ENCODE data around the gene BEX3. TPM values are rescaled to one million over a fixed set of nuclear protein-coding genes. Genes with fewer than 3 reads are reported as not detected.

The BEX3 gene
- total and polyA plus RNA-seq, 3 experiments from 2014 or later, result 9.5 to 33.7 (median 10.6) TPM

DNA sequence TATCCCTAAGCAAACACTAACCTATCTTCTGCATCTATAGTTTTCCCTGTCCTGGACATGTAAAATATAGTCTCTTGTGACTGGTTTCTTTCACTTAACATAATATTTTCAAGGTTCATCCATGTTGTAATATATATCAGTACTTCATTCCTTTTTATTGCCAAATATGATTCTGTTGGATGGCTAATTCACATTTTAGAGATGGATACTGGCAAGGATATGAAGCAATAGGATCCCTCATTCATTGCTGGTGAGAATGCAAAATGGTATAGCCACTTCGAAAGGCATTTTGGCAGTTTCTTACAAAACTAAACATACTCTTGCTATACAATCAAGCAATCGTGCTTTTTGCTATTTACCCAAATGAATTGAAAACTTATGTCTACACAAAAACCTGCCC lies 13.3 kb upstream of the BEX3 start:
- no peaks in the 10 kb centered on the region for H3K27me3 ChIP-seq (ENCODE audit: insufficient read depth, low read length, poor library complexity, severe bottlenecking)
- no peak overlapping the region for H3K4me3 Mint-ChIP-seq
- H3K27ac ChIP-seq (ENCODE audit: low read depth, low read length), result no peak overlapping the region
- H3K36me3 Mint-ChIP-seq, result no peaks in the 10 kb centered on the region
- H3K27ac Mint-ChIP-seq, result no peak overlapping the region
- H3K4me1 ChIP-seq (ENCODE audit: insufficient read depth, low read length), result no peaks in the 10 kb centered on the region
- ChIA-PET CTCF (no interaction called here), POLR2A (no interaction called here)
- no peak for DNase-seq
- no peaks in the 10 kb centered on the region for H3K36me3 ChIP-seq (ENCODE audit: insufficient read depth, low read length)
- H3K4me3 ChIP-seq (ENCODE audit: low read length), result no peak overlapping the region
- H3K4me1 Mint-ChIP-seq, result no peaks in the 10 kb centered on the region
- H3K9me3 ChIP-seq (ENCODE audit: low read length), result no peaks in the 10 kb centered on the region
- H3K9me3 Mint-ChIP-seq, result no peaks in the 10 kb centered on the region
- H3K27me3 Mint-ChIP-seq, result peaks cover 4% of the 10 kb centered on the region in 2 donors

DNA sequence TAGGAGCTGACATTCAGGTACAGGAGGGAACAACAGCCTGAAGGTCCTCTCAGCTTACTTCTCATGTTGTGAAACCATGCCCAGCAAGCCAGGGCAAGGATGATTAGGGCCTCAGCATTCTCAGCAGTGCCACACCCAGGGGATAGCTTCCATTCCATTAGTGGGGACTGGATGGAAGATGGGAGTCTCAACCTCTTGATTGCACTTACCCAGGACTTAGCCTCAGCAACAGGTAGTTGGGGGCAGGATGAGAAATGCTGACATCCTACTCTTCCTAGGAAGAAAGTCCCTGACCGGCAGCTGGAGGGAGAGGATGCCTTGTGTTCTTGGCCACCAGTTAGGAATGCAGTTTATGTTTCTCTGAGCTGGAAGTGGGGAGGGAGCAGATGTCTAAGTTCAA lies 8.8 kb upstream of the BEX3 start:
- Histone ChIP-seq H3K4me3 (ENCODE audit: low read length) (no peak overlapping the region), H3K27me3 (ENCODE audit: insufficient read depth, low read length, poor library complexity, severe bottlenecking) (no peaks in the 10 kb centered on the region), H3K4me1 (ENCODE audit: insufficient read depth, low read length) (no peaks in the 10 kb centered on the region), H3K27ac (ENCODE audit: low read depth, low read length) (no peak overlapping the region), H3K9me3 (ENCODE audit: low read length) (no peaks in the 10 kb centered on the region), H3K36me3 (ENCODE audit: insufficient read depth, low read length) (no peaks in the 10 kb centered on the region)
- no peak overlapping the region for H3K27ac Mint-ChIP-seq
- no peak overlapping the region for H3K4me3 Mint-ChIP-seq
- H3K27me3 Mint-ChIP-seq, result peaks cover 4 to 11% of the 10 kb centered on the region in 2 donors
- no peak for DNase-seq
- H3K36me3 Mint-ChIP-seq, result no peaks in the 10 kb centered on the region
- ChIA-PET CTCF (no interaction called here), POLR2A (no interaction called here)
- H3K9me3 Mint-ChIP-seq, result no peaks in the 10 kb centered on the region
- H3K4me1 Mint-ChIP-seq, result no peaks in the 10 kb centered on the region

DNA sequence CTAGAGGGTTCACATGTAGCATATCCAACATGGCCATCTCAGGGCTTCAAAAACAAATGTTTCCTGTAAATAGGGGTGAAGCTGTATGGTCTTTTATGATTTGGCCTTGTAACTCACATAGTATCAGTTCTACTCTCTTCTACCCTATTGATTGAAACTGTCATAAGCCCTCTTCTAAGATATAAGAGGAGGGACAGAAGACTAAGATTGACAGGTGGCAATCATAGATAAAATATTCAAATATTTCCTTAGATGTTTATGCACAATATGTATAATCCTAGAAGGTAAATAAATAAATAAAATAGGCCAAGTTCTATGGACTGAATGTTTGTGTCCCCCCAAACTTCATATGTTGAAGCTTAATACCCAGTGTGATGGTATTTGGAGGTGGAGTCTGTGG lies 6.9 kb upstream of the BEX3 start:
- Mint-ChIP-seq H3K27me3 (peaks cover 4 to 11% of the 10 kb centered on the region in 2 donors), H3K4me3 (no peak overlapping the region), H3K9me3 (no peaks in the 10 kb centered on the region), H3K27ac (no peak overlapping the region), H3K4me1 (no peaks in the 10 kb centered on the region), H3K36me3 (no peaks in the 10 kb centered on the region)
- no peaks in the 10 kb centered on the region for H3K4me1 ChIP-seq (ENCODE audit: insufficient read depth, low read length)
- H3K9me3 ChIP-seq (ENCODE audit: low read length), result no peaks in the 10 kb centered on the region
- H3K4me3 ChIP-seq (ENCODE audit: low read length), result no peak overlapping the region
- ChIA-PET CTCF (no interaction called here), POLR2A (no interaction called here)
- no peak for DNase-seq
- H3K27me3 ChIP-seq (ENCODE audit: insufficient read depth, low read length, poor library complexity, severe bottlenecking), result no peaks in the 10 kb centered on the region
- H3K27ac ChIP-seq (ENCODE audit: low read depth, low read length), result no peak overlapping the region
- no peaks in the 10 kb centered on the region for H3K36me3 ChIP-seq (ENCODE audit: insufficient read depth, low read length)

DNA sequence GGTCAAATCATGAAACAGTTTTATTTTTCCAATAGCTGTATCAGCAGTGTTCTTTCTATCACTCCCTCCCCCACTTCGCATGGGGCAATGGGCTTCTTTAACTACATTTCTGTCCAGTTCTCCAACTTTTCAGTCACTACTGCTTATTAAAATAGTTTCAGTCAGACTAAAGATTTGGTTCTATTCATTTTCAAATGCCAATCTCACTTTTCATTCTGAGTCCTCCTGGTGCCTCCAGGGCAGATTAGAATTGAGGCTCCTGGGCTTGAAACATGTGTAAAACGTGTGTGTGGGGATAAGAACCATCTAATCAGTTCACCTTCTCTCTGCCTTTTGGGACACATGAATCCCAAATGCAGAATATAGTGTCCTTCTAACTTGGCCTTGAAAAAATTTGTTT lies 3.5 kb upstream of the BEX3 start:
- no peak for DNase-seq
- Histone ChIP-seq H3K27me3 (ENCODE audit: insufficient read depth, low read length, poor library complexity, severe bottlenecking) (no peaks in the 10 kb centered on the region), H3K9me3 (ENCODE audit: low read length) (no peaks in the 10 kb centered on the region), H3K27ac (ENCODE audit: low read depth, low read length) (no peak overlapping the region), H3K4me3 (ENCODE audit: low read length) (no peak overlapping the region), H3K36me3 (ENCODE audit: insufficient read depth, low read length) (no peaks in the 10 kb centered on the region), H3K4me1 (ENCODE audit: insufficient read depth, low read length) (no peaks in the 10 kb centered on the region)
- ChIA-PET CTCF (no interaction called here), POLR2A (no interaction called here)
- Mint-ChIP-seq H3K4me1 (peaks cover 4 to 8% (median 5%) of the 10 kb centered on the region in 3 donors), H3K27ac (no peak overlapping the region), H3K36me3 (no peaks in the 10 kb centered on the region), H3K27me3 (peaks cover 10 to 15% of the 10 kb centered on the region in 2 donors), H3K4me3 (no peak overlapping the region), H3K9me3 (no peaks in the 10 kb centered on the region)

DNA sequence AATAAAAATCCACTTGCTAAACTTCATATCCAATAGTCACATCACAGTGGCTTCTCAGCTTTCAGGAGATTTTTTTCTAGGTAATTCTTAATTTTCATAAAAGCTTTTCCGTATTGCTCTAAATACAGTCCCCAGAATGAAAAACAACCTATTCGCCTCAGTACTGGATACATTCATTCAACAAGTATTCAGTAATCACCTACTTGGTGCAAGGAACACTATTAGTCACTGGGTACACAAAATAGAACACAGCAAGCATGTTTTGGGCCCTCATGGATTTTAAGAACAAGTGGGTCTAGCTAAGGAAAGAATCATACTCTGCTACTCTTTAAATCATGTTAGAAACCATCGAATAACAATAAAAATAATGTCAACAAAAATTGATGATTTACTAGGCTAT lies 2.8 kb upstream of the BEX3 start:
- H3K9me3 ChIP-seq (ENCODE audit: low read length), result no peaks in the 10 kb centered on the region
- no peak for DNase-seq
- H3K9me3 Mint-ChIP-seq, result no peaks in the 10 kb centered on the region
- H3K36me3 Mint-ChIP-seq, result no peaks in the 10 kb centered on the region
- ChIA-PET POLR2A (no interaction called here), CTCF (no interaction called here)
- H3K4me3 Mint-ChIP-seq, result no peak overlapping the region
- H3K4me1 Mint-ChIP-seq, result peaks cover 4 to 8% (median 5%) of the 10 kb centered on the region in 3 donors
- no peak overlapping the region for H3K4me3 ChIP-seq (ENCODE audit: low read length)
- H3K27ac Mint-ChIP-seq, result no peak overlapping the region
- H3K27me3 ChIP-seq (ENCODE audit: insufficient read depth, low read length, poor library complexity, severe bottlenecking), result no peaks in the 10 kb centered on the region
- no peaks in the 10 kb centered on the region for H3K36me3 ChIP-seq (ENCODE audit: insufficient read depth, low read length)
- H3K27ac ChIP-seq (ENCODE audit: low read depth, low read length), result no peak overlapping the region
- H3K4me1 ChIP-seq (ENCODE audit: insufficient read depth, low read length), result no peaks in the 10 kb centered on the region
- peaks cover 10 to 12% of the 10 kb centered on the region in 2 donors for H3K27me3 Mint-ChIP-seq

DNA sequence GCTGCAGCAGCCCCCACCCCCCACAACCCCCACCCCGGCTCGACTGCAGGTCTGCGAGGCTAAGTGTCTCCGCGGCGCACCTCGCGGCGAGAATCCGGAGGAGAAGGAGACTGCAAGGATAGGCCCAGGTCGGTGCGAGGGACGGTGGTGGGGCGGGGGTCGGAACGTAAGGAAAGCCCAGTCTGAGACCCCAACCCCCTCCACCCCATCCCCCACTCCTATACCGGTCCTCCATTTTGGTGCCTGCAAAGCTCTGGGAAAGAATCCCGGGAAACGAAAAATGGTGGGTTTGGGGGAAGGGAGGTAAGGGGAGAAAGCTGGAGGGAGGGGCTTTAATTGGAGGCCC lies 614 bp downstream of the BEX3 start:
- CTCF ChIA-PET, result no interaction called here
- Mint-ChIP-seq H3K27ac (peak overlapping the region in 3 of 8 donors; percentile 14 to 30 (median 29)), H3K9me3 (no peaks in the 10 kb centered on the region), H3K4me3 (peak overlapping the region; percentile 69 to 86 (median 72)), H3K4me1 (peaks cover 4 to 8% (median 5%) of the 10 kb centered on the region in 3 donors), H3K27me3 (peaks cover 8% of the 10 kb centered on the region in 2 donors), H3K36me3 (no peaks in the 10 kb centered on the region)
- no peak for DNase-seq
- POLR2A ChIA-PET, result no interaction called here
- H3K27ac ChIP-seq (ENCODE audit: low read depth, low read length), result no peak overlapping the region
- no peaks in the 10 kb centered on the region for H3K27me3 ChIP-seq (ENCODE audit: insufficient read depth, low read length, poor library complexity, severe bottlenecking)
- H3K4me1 ChIP-seq (ENCODE audit: insufficient read depth, low read length), result no peaks in the 10 kb centered on the region
- H3K36me3 ChIP-seq (ENCODE audit: insufficient read depth, low read length), result no peaks in the 10 kb centered on the region
- no peak overlapping the region for H3K4me3 ChIP-seq (ENCODE audit: low read length)
- H3K9me3 ChIP-seq (ENCODE audit: low read length), result no peaks in the 10 kb centered on the region

DNA sequence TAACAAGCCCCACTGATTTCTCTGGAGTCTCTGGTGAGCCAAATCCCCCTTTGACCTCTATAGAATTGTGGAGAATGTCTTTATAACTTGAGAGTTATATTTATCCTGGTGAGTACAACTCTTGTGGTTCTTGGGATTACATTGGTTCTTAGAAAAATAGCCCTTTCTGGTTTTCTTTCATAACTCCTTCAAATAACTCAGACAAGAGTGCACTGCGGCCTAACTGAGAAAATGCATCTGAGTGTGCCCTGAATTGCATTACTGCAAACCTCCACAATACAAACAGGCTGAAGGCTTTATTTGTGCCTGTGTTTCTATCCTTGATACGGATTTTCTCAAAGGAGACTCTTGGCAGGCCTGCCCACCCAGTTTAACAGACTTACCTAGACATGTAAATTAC lies 2.7 kb downstream of the BEX3 start:
- Histone ChIP-seq H3K27ac (ENCODE audit: low read depth, low read length) (no peak overlapping the region), H3K4me3 (ENCODE audit: low read length) (no peak overlapping the region), H3K9me3 (ENCODE audit: low read length) (no peaks in the 10 kb centered on the region), H3K4me1 (ENCODE audit: insufficient read depth, low read length) (no peaks in the 10 kb centered on the region), H3K27me3 (ENCODE audit: insufficient read depth, low read length, poor library complexity, severe bottlenecking) (no peaks in the 10 kb centered on the region), H3K36me3 (ENCODE audit: insufficient read depth, low read length) (no peaks in the 10 kb centered on the region)
- peaks cover 8 to 12% of the 10 kb centered on the region in 2 donors for H3K27me3 Mint-ChIP-seq
- DNase-seq, result no peak
- ChIA-PET CTCF (no interaction called here), POLR2A (no interaction called here)
- H3K4me1 Mint-ChIP-seq, result peaks cover 4 to 8% (median 5%) of the 10 kb centered on the region in 3 donors
- no peaks in the 10 kb centered on the region for H3K36me3 Mint-ChIP-seq
- no peaks in the 10 kb centered on the region for H3K9me3 Mint-ChIP-seq
- H3K4me3 Mint-ChIP-seq, result peak overlapping the region in 2 of 7 donors; percentile 30 to 65
- H3K27ac Mint-ChIP-seq, result no peak overlapping the region

DNA sequence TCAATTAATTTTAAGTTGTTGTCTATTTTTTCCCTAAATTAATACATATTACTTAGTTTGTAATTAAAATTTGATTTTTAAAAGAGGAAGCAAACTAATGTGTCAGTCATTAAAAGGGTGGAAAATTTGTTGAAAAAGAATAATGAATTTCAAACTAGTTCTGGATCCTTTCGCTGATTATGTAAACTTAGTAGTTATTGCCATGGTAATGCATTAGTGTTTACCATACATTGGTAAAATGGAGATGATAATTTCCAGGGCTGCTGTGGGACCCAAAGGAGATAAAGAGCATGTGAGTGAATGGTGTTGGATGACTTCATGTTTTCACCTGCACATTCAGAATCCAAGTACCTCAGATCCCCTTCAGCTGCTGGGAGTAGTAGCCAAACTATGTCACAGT lies 6.5 kb downstream of the BEX3 start:
- Mint-ChIP-seq H3K27me3 (peaks cover 5 to 15% of the 10 kb centered on the region in 2 donors), H3K36me3 (no peaks in the 10 kb centered on the region), H3K4me3 (no peak overlapping the region), H3K4me1 (no peaks in the 10 kb centered on the region), H3K27ac (no peak overlapping the region), H3K9me3 (no peaks in the 10 kb centered on the region)
- no peak overlapping the region for H3K27ac ChIP-seq (ENCODE audit: low read depth, low read length)
- no peak for DNase-seq
- no peaks in the 10 kb centered on the region for H3K4me1 ChIP-seq (ENCODE audit: insufficient read depth, low read length)
- no peak overlapping the region for H3K4me3 ChIP-seq (ENCODE audit: low read length)
- ChIA-PET CTCF (no interaction called here), POLR2A (no interaction called here)
- no peaks in the 10 kb centered on the region for H3K9me3 ChIP-seq (ENCODE audit: low read length)
- no peaks in the 10 kb centered on the region for H3K27me3 ChIP-seq (ENCODE audit: insufficient read depth, low read length, poor library complexity, severe bottlenecking)
- H3K36me3 ChIP-seq (ENCODE audit: insufficient read depth, low read length), result no peaks in the 10 kb centered on the region

DNA sequence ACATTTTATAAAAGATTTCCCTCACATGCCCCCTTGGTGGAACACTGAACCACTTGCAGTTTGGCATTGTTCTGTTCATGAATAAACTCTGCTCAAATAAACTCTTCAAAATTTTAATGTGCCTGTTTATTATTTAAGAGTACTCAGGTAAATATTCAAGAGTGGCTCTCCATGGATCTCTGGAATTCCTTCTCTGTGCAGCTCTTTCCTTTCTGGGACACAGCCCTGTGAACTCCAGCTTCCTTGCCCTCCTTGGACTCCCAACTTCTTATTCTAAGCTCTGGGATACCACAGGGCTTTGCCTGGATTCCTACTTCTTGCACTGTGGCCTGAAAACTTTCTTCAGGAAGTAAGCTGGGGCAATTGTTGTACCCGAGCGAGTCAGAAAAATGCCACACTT lies 8.3 kb downstream of the BEX3 start:
- no peaks in the 10 kb centered on the region for H3K36me3 Mint-ChIP-seq
- POLR2A ChIA-PET, result no interaction called here
- CTCF ChIA-PET, result no interaction called here

More for the DNA sequence above, 8.3 kb downstream of the BEX3 start:
- no peak overlapping the region for H3K27ac Mint-ChIP-seq
- Histone ChIP-seq H3K27me3 (ENCODE audit: insufficient read depth, low read length, poor library complexity, severe bottlenecking) (no peaks in the 10 kb centered on the region), H3K4me3 (ENCODE audit: low read length) (no peak overlapping the region), H3K27ac (ENCODE audit: low read depth, low read length) (no peak overlapping the region), H3K9me3 (ENCODE audit: low read length) (no peaks in the 10 kb centered on the region), H3K4me1 (ENCODE audit: insufficient read depth, low read length) (no peaks in the 10 kb centered on the region), H3K36me3 (ENCODE audit: insufficient read depth, low read length) (no peaks in the 10 kb centered on the region)
- DNase-seq, result no peak
- no peak overlapping the region for H3K4me3 Mint-ChIP-seq
- H3K9me3 Mint-ChIP-seq, result no peaks in the 10 kb centered on the region
- no peaks in the 10 kb centered on the region for H3K4me1 Mint-ChIP-seq
- peaks cover 10 to 21% of the 10 kb centered on the region in 2 donors for H3K27me3 Mint-ChIP-seq

All from CD8-positive, alpha-beta memory T cell (primary cell).